ENCODE data around the gene NOTCH2. TPM values are rescaled to one million over a fixed set of nuclear protein-coding genes. Genes with fewer than 3 reads are reported as not detected.
A peak's percentile ranks its signal among the peaks of the same experiment; 100 is the strongest.

The NOTCH2 gene
- total and polyA plus RNA-seq, 9 of the 15 experiments (the other 6 are each of a cell fraction or from before 2014, with no cell fraction given): 0.04 to 1.2 (median 0.28) TPM; not detected in 1

DNA sequence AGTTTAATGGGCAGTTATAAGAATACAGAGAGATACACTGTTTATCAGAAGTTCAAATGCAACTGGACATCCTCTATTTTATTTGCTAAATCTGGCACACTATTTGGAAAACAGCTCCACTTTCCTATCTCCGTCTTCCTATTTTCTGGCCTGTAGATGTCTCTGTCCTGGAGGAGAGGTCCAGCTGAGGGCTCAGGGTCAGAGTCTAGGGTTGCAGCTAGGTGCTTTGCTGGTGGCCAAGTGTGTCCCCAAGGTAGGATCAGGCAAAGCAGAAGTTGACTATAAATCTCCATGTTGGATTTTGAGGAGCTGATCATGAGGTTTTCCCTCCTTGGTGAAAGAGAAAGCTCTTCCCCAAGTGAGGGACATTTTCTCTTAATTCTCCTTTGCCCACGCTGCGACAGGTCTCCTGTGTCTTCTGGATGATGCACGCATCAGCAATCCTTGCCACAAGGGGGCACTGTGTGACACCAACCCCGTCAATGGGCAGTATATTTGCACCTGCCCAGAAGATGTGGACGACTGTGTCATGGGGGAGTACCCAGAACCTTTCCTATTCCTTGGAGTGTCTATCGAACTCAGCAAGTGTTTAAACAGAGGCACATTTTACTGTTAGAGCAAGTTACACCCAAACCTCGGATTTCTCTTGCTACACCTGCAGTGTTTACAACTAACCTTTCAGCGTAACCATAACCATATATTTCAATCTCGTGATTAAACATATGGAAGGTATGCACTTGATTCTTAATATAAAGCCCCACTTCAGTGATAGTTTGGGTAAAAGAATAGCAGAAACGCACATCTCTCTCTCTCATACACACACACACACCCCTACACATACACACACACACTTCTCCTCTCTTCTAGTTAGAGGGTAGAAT lies 183.3 kb downstream of the NOTCH2 start (continued):
- TF ChIP-seq, protein P1, sequence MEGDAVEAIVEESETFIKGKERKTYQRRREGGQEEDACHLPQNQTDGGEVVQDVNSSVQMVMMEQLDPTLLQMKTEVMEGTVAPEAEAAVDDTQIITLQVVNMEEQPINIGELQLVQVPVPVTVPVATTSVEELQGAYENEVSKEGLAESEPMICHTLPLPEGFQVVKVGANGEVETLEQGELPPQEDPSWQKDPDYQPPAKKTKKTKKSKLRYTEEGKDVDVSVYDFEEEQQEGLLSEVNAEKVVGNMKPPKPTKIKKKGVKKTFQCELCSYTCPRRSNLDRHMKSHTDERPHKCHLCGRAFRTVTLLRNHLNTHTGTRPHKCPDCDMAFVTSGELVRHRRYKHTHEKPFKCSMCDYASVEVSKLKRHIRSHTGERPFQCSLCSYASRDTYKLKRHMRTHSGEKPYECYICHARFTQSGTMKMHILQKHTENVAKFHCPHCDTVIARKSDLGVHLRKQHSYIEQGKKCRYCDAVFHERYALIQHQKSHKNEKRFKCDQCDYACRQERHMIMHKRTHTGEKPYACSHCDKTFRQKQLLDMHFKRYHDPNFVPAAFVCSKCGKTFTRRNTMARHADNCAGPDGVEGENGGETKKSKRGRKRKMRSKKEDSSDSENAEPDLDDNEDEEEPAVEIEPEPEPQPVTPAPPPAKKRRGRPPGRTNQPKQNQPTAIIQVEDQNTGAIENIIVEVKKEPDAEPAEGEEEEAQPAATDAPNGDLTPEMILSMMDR (IDR thresholded peaks at IDR 0.05 in 2 of 3, conservative IDR thresholded peaks at IDR 0.05 in 1 of 3; ENCODE audit: insufficient read depth in 2 of 3, low read depth in 1 of 3, low read length in 3 of 3): peak; percentile 75 to 87 (median 78)
- TF ChIP-seq RAD21 (CRISPR knock-in tag; conservative IDR thresholded peaks at IDR 0.05 in 1 of 2, IDR thresholded peaks at IDR 0.05 in 1 of 2): peak; percentile 19 to 69; a peak in 2 of 4 replicates
- TF ChIP-seq JUND (IDR thresholded peaks at IDR 0.05; ENCODE audit: borderline replicate concordance, low read depth, low read length): peak; percentile 29; the same call in 1 of the 2 replicates
- no peak for TF ChIP-seq JUND (tag; IDR thresholded peaks at IDR 0.05; ENCODE audit: borderline replicate concordance, low read depth, low read length)
- TF ChIP-seq CREM (IDR thresholded peaks at IDR 0.05; ENCODE audit: low read depth): peak; percentile 67
- TF ChIP-seq, protein P2, sequence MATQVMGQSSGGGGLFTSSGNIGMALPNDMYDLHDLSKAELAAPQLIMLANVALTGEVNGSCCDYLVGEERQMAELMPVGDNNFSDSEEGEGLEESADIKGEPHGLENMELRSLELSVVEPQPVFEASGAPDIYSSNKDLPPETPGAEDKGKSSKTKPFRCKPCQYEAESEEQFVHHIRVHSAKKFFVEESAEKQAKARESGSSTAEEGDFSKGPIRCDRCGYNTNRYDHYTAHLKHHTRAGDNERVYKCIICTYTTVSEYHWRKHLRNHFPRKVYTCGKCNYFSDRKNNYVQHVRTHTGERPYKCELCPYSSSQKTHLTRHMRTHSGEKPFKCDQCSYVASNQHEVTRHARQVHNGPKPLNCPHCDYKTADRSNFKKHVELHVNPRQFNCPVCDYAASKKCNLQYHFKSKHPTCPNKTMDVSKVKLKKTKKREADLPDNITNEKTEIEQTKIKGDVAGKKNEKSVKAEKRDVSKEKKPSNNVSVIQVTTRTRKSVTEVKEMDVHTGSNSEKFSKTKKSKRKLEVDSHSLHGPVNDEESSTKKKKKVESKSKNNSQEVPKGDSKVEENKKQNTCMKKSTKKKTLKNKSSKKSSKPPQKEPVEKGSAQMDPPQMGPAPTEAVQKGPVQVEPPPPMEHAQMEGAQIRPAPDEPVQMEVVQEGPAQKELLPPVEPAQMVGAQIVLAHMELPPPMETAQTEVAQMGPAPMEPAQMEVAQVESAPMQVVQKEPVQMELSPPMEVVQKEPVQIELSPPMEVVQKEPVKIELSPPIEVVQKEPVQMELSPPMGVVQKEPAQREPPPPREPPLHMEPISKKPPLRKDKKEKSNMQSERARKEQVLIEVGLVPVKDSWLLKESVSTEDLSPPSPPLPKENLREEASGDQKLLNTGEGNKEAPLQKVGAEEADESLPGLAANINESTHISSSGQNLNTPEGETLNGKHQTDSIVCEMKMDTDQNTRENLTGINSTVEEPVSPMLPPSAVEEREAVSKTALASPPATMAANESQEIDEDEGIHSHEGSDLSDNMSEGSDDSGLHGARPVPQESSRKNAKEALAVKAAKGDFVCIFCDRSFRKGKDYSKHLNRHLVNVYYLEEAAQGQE (IDR thresholded peaks at IDR 0.05; ENCODE audit: borderline replicate concordance): peak; percentile 54; the same call in 1 of the 2 replicates
- TF ChIP-seq, protein P2 (CRISPR knock-in tag; IDR thresholded peaks at IDR 0.05; ENCODE audit: low read depth): no peak
- TF ChIP-seq, protein P3, sequence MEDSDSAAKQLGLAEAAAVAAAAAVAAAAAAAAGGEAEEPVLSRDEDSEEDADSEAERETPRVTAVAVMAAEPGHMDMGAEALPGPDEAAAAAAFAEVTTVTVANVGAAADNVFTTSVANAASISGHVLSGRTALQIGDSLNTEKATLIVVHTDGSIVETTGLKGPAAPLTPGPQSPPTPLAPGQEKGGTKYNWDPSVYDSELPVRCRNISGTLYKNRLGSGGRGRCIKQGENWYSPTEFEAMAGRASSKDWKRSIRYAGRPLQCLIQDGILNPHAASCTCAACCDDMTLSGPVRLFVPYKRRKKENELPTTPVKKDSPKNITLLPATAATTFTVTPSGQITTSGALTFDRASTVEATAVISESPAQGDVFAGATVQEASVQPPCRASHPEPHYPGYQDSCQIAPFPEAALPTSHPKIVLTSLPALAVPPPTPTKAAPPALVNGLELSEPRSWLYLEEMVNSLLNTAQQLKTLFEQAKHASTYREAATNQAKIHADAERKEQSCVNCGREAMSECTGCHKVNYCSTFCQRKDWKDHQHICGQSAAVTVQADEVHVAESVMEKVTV (CRISPR knock-in tag; IDR thresholded peaks at IDR 0.05): 0 out of 2 replicates have a peak, but pooled peaks have one; percentile 20
- TF ChIP-seq PTBP1 (IDR thresholded peaks at IDR 0.05; ENCODE audit: low read depth, low read length): no peak

Data from K562 (cell line).